Kidney capillary endothelial cell (primary cell): ENCODE measurements around the gene SIRPB2.
A peak's percentile ranks its signal among the peaks of the same experiment; 100 is the strongest.

Experiments used
- DNase-seq: peaks from one replicate; pipeline ENCODE4 v3.0.0-alpha.2; 2018; ENCODE audit warnings: low spot score

SIRPB2 gene

DNA sequence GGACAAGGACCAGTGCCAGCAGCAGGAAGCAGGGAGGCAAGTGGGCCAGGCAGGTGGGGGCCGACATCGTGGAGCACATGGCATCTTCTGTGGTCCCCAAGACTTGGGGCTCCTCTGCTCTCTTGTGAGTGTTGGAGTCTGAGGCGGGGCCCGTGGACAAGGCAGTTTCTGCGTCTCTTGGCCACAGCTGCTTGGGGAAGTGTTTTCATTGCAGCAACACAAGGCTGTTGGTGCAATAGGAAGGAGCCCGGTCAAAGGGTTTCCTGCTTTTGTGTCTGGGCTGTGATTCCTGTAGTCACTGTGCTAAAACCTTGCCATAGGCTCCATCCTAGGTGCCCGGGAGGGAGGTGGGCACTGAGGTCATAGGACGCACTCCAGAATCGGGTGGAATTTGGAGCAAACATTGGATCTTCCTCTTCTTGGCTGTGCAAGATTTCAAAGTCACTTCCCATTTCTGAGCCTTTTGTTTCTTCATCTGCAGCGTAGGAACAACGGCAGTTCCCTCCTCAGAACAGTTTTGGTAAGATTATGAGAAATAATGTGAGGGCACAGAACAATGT, at the start of gene SIRPB2:
SIRPB2 (minus strand) TSS at position 140 of the 560 bp plus-strand sequence; CDS start at position 79, 61 bp downstream.
- DNase-seq: peak; percentile 71

DNA sequence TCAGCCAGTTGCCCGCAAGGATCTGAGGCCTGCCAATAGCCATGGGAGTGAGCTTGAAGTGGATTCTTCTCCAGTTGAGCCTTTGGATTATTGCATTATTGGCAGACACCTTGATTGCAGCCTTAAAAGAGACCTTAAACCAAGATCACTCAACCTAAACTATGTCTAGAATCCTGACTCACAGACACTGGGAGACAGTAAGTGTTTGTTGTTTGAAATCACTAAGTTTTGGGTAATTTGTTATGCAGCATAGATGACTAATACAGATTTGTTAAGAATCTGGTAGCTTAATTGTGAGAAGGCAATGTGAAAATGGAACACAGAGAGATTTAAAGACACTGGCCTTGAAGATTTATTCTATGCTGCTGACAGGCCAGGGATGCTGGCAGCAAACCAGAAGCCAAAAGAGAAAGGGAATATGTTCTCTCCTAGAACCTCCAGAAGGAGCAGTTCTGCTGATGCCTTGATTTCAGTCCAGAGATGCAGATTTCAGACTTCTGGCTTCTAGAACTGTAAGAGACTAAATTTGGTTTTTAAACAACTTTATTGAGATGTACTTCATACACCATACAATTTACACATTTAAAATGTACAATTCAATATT, 48.7 kb upstream of the SIRPB2 start:
- no peak for DNase-seq

DNA sequence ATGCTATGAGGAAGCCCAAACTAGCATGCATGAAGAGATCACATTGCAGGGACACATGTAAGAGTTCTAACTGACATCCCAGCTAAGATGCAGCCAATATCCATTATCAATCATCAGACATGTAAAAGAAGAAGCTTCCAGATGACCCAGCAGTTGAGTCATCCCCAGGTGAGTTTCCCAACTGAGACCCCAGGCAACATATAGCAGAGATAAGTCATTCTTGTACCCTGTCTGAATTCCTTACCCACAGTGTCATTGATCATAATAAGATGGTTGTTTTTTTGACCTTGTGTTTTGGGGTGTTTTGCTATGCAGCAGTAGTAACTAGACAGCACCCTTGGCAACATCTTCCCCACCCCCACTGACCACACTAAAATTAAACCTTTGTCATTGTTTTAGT, 47.4 kb upstream of the SIRPB2 start:
- DNase-seq: no peak

DNA sequence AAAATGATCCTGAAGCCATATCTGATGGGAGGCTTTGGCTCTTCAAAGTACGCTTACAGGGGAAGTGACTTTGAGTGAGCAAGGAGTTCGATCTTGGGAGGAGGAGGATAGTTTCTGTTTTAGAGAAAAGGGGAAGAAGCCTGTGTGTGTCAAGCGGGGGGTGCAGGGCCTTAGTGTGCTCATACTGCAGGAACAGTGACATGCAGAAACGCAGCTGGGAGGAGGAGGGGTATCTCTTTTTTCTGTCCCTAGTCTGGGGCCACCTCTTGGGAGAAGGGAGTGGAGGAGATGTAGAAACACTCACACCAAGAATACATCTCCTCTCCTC, 46.5 kb upstream of the SIRPB2 start:
- DNase-seq: no peak

DNA sequence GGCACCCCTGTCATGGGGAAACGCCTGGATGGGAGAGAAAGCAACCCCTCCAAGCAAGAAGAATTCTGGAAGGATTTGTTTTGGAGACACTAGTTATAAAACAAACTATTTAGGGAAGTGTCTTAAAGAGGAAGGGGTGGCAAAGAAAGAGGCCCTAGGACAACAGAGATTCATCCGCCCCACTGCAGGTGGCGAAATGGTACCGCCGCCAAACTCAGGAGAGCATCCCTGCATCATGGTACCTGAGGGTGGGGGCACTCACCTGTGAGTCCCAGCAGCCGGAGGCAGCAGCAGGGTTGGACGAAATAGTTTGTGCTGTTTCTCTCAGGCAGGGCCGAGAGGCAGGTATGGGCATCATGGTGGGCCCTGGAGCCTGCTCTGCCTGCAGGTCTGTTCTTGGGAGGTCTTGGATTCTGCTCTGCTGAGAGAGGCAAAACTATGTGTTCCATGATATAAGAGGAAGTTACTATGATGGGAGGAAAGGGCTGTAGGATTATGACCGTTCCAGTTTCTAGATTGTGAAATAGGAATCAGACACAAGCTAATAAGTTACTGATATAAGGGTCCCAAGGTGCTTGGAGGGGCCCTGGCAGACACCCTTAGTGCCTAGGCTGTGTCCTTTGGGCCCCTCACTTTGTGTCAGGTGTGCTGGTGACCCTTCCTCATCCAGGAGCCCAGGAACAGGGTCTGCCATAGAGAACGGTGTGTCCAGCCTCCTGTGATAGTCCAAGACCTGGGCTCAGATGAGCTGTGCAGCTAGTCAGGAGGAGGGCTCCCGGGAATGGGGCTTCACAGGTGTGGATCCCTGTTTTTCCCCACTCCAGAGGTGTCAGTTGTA, 45.9 kb upstream of the SIRPB2 start:
- DNase-seq: no peak

DNA sequence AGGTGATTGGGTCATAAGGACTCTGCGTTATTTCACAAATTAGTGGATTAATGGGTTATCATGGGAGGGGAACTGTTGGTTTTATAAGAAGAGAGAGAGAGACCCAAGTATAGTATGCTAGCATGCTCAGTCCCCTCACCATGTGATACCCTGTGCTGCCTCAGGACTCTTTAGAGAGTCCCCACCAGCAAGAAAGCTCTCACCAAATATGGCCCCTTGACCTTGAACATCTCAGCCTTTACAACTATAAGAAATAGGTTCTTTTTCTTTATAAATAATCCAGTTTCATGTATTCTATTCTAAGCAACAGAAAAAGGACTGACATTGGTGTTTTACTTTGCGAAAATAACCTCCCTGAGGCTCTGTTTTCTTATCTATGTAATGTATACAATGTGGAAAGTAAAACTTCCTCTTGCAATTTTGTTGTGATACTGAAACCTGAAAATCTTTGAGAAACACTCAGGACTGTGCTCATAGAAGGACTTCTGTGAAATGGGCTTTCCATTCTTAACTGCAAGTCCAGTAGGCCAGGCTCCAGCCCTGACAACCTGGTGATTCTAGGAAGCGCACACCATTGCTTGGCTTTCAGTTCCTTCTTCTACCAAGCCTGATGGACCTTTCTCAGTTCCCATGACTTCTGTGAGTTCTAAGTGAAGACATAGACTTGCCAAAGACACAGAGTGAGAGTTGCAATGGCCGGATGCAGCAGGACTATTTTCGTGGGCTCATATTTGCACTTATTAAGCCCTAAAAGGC, 44.4 kb upstream of the SIRPB2 start:
- DNase-seq: no peak

DNA sequence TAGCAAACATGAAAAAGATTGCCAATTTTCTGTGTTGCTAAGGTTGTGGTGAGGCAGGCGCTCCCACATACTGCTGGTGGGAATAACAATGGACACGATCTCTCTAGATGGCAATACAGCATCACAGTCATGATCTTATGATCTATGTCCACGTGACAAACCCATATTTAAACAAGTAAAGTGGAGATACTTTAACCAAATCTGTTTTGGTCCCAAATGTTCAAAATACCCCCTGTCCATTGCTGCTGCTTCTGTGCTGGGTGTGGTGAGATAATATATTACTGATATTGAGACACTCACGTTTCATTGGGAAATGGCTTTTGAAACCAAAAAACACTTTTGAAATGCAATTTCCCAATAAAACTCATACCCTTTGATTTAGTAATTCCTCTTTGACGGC, 43.3 kb upstream of the SIRPB2 start:
- DNase-seq: no peak

DNA sequence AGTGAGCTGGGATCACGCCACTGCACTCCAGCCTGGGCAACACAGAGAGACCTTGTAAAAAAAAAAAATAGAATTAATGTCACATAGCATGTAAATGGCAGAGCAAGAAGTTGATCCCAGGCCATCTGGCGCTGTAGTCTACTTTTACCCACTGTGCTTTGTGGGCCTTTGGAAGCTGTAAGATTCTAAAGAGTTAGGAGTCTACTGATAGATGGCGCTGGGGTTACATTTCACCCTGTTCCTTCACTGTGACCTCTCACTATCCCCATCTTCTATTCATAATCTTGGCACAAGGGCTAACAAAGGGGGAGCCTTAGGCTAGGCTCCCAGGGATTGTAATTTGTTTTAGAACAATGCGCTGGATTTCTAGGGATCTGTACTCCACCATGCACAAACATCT, 41.8 kb upstream of the SIRPB2 start:
- DNase-seq: no peak

DNA sequence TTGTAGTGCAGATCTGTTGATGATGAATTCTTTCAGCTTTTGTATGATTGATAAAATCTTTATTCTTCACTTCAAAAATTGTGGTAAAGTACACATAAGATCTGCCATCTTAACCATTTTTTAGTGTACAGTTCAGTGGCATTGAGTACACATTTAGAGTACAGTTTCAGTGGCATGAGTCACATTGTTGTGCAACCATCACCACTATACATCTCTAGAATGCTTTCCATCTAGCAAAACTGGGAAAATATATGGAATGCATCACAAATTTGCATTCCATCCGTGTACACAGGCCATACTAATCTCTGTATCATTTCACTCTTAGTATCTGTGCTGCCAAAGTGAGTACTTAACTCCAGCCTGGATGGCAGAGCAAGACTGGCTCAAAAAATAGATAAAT, 37.6 kb upstream of the SIRPB2 start:
- no peak for DNase-seq

DNA sequence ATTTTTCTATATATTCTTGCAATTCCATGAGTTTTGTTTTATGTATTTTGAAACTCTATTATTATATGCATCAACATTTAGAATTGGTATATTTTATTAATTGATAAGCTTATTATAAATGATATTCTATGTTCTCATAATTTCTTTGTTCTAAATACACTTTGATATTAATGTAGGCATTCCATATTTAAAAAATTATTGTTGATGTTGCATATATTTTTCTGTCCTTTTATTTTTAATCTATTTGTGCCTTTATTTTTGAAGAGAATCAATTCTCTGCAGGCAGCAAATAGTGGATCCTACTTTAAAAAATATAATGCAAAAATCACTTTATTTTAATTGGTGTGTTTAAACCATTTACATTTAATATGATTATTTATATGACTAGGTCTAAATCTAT, 36.7 kb upstream of the SIRPB2 start:
- DNase-seq: no peak

DNA sequence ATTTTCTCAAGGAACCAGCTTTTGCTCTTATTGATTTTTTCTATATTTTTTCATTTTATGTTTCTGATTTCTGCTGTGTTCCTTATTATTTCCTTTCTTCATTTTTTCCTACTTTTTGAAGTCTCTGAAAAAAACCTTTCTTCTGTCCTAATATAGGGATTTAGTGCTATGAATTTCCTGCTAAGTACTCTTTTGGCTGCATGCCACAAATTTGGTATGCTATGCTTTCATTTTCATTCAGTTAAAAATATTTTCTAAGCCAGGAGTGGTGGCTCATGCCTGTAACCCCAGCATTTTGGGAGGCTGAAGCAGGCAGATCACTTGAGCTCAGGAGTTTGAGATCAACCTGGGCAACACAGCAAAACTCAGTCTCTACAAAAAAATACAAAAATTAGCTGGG, 35.7 kb upstream of the SIRPB2 start:
- no peak for DNase-seq

DNA sequence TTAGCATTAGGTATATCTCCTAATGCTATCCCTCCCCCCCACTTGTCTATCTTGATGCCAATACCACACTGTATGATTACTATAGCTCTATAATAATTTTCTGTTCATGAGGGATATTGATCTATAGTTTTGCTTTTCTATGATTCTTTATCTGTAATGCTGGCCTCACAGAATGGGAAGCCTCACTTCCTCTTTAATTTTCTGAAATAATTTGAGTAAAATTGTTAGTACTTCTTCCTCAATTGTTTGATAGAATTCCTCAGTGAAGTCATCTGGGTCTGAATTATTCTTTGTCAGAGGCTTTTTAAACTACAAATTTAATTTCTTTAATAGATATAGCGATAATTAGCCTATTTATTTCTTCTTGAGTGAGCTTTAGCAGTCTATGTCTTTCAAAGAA, 35.1 kb upstream of the SIRPB2 start:
- DNase-seq: no peak

DNA sequence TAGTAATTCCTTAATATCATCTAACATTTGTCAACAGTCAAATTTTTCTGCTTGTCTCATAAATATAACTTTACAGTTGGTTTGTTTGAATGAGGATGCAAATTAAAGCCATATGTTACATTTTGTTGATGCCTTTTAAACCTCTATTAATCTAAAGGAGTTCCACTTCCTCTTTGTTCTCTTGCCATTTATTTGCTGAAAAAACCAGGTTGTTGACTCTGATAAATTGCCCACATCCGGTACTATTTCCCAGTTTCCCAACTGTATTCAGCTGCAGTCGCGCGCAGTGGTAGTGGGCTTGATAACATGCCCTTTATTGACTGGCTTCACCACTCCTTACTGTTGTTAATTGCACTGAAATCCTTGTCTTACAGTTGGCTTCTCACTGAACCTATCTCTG, 32.8 kb upstream of the SIRPB2 start:
- no peak for DNase-seq

DNA sequence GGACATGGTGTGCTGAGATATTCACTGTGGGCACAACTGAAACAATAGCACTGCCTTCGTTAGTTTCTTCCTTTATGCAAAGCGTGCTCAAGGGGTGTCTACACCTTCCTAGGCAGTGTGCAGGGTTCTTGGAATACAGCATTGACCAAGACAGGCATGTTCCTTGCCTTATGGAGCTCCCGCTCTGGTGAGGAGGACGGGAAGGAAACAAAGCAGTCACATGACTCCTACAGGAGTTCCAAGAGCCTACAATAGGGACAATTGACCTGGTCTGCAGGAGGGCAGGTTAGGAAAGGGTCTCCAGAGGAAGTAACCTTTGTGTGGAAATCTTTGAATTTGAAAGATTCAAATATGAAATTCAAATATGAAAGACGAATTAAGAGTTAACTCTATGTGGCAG, 25.8 kb upstream of the SIRPB2 start:
- no peak for DNase-seq

DNA sequence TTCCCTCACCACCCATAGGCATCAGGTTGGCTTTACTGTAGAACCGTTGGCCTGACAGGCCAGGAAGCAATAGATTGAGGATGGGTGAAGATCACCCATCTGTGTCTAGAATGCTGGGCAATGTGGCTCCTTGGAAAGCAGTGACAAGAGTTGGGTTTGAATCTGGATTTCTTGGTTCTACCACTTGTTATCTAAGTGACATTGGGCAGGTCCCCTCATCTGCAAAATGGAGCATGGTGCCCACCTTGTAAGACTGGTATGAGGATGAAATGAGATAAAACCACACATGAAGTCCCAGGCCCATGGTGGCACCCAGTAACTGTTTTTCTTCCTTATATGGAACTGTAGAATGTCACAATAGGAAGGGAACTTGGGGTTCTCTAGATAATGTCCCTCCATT, 22.6 kb upstream of the SIRPB2 start:
- DNase-seq: no peak

DNA sequence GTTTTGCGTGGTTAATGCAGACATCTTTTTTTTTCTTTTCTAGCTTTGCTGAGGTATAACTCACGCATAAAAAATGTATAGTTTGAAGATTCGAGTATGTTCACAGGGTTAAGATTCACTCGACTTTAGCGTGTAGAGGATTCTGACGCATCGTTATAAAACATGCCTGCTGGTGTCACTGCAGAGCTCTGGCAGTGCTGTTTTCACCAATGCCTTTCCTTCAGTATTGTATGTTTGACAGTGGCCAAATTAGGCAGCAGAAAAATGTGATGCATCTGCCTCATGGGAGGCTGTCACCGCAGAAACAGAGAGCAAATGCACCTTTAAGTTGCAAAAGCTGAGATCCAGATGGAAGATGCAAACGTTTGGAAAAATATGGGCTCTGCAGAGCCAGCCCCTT, 18.0 kb upstream of the SIRPB2 start:
- peak; percentile 30 for DNase-seq

DNA sequence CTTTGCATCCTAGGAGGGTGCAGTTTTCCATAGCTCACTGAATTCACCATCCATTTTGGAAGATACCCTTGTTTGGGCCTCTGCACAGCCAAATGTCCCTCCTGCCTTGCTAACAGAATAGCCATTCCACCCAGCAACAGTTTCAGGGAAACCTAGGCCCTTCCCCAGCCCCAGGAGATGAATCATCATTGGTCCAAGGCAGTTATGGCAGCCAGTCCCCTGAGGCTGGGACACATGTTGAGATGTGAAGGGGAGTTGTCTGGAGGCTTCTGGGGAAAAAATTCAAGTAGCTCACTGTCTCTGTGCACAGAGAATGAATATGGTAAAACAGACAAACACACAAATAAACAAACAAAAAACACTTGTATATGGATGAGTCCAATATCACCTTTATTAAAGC, 17.4 kb upstream of the SIRPB2 start:
- no peak for DNase-seq

DNA sequence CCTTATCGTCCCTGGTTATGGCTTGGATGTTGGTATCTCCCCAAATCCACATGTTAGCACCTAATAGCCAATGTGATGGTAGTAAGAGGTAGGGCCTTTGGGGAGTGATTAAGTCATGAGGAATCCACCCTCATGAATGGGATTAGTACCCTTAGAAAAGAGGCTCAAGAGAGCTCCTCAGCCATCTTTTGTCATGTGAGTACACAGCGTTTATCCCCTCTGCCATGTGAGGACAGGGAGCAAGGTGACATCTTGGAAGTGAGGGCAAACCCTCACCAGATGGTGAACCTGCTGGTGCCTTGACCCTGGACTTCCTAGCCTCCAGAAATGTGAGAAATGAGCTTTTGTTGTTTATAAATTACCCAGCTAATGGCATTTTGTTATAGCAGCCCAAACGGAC, 16.1 kb upstream of the SIRPB2 start:
- DNase-seq: no peak

DNA sequence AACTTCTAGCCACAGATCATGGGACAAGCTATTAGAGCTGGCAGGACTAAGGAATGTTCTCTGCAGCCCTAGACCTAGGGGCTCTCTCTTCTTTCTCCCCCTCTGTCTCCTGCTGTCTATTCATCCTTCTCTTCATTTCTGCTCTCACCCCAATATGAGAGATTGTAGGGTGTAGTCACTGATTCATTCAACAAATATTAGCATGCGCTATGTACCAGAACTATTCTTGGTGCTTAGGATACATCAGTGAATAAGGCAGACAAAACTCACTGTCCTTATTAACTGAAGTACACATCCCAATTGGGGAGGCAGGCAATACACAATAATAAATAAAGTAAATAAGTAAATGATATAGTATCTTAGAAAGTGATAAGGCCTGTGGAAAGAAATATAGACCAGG, 14.7 kb upstream of the SIRPB2 start:
- DNase-seq: no peak

DNA sequence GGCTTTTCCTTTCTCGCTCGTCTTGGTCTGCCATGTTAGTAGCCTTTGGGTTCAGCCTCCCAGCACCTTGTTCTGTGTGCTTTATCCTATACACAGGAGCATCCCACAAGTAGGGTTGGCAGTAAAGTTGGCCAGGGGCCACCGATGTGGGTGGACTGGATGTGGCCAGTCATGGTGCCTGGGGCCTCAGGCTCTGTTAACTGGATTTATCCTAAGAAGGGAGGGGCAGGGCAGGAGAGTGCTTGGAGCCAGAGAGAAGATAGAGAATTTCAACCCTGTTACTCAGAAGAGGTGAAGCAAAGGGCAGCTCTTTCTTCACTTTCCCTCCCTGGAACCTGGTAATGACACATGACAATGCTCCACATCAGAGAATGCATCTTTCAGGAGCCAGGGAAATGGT, 14.1 kb upstream of the SIRPB2 start:
- no peak for DNase-seq

DNA sequence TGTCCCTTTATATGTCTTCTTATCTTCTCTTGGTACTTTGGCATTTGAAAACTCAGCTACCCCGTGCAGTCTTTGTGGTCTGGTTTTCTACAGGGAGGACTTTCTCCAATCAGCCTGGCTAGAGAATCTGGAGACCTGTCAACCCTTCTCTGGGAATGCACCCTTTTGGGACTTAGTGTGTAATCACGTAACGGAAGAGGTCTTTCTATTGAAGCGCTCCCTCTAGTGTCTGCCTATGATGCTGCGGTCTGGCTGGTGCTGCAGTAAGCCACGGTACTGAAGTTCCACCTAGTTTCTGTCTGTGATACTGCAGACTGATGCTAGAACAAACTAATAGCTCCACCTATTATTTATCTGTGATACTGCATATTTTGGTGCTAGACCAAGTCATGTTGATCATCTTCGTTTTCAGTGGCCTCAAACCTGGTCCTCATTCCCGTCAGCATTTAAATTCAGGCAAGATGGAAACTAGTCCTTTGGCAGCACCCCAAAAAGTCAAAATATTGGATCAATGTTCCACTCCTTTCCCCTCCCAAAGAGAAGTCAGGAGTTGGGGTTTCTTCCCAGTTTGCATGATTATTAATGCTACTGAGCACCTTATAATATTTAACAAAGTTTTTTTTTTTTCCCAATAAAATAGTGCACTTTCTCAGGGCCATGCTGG, 12.5 kb upstream of the SIRPB2 start:
- peak; percentile 93 for DNase-seq

DNA sequence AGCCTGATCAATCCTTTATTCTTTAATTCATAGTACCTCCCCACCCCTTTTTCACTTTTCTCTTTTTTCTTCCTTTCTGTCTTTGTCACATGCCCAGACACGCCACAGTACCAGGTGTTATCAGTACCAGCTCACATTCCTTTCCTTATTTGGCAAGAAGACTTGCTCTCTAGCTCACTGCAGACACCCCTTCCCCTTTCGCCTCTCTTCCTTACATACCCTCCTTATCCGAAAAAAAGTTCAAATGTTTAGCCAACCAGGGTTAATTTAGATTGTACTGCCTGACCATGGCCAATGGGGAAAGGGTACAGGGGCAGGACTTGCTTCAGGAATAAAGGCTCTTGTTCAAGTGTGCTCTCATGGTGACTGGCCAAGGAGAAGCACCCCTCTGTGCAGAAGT, 9.3 kb upstream of the SIRPB2 start:
- no peak for DNase-seq
